ENCODE results near the gene WDFY1. TPM values are rescaled to one million over a fixed set of nuclear protein-coding genes. Genes with fewer than 3 reads are reported as not detected.

The WDFY1 gene
- total RNA-seq, 1 donor from 2014 or later: 52.6 TPM

DNA sequence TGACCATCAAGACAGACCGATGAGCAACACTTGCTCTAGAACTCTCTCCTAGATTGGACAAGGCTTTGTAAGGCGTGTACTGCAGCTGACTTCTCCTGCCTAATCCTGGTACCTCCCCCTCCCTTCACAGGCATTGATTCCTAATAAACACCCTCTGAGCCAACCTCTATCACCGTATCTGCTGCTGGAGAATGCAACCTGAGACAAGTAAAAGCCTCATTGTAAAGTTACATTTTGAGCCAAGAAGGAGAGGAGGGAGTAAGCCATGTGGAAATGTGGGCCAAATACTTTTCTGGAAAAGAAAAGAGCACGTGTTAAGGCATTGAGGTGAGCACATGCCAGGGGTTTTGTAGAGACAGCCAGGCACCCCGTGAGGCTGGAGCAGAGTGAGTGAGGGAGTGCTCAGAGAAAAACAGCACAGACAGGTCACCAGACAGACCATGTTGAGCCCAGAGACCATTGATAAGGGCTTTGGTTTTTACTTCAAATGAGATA lies 2.6 kb upstream of the WDFY1 start:
- TF ChIP-seq EZH2 (IDR thresholded peaks at IDR 0.05; ENCODE audit: insufficient read depth, low read length): no peak
- TF ChIP-seq, protein P1, sequence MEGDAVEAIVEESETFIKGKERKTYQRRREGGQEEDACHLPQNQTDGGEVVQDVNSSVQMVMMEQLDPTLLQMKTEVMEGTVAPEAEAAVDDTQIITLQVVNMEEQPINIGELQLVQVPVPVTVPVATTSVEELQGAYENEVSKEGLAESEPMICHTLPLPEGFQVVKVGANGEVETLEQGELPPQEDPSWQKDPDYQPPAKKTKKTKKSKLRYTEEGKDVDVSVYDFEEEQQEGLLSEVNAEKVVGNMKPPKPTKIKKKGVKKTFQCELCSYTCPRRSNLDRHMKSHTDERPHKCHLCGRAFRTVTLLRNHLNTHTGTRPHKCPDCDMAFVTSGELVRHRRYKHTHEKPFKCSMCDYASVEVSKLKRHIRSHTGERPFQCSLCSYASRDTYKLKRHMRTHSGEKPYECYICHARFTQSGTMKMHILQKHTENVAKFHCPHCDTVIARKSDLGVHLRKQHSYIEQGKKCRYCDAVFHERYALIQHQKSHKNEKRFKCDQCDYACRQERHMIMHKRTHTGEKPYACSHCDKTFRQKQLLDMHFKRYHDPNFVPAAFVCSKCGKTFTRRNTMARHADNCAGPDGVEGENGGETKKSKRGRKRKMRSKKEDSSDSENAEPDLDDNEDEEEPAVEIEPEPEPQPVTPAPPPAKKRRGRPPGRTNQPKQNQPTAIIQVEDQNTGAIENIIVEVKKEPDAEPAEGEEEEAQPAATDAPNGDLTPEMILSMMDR (IDR thresholded peaks at IDR 0.05; ENCODE audit: insufficient read depth, low read depth, low read length): no peak
- no peak overlapping the region for H3K4me2 ChIP-seq (ENCODE audit: low read length)
- H4K20me1 ChIP-seq (ENCODE audit: insufficient read depth, low read length): peaks cover 5% of the 10 kb centered on the region
- H3K4me3 ChIP-seq (ENCODE audit: insufficient read depth, low read depth, low read length): no peak overlapping the region
- peaks cover 28% of the 10 kb centered on the region for H3K79me2 ChIP-seq (ENCODE audit: insufficient read depth, low read length)
- peaks cover 10% of the 10 kb centered on the region for H3K4me1 Mint-ChIP-seq (ENCODE audit: low read depth, unreplicated experiment)
- peaks cover 5% of the 10 kb centered on the region for H3K4me1 ChIP-seq (ENCODE audit: insufficient read depth, low read length)
- FAIRE-seq (no peak), DNase-seq (ENCODE audit: low read depth) (no peak)
- peak overlapping the region; percentile 38 for H2AFZ ChIP-seq (ENCODE audit: low read depth, low read length)
- no peak overlapping the region for H3K9ac ChIP-seq (ENCODE audit: low read length)
- no peak overlapping the region for H3K4me3 Mint-ChIP-seq (ENCODE audit: unreplicated experiment)
- H3K27me3 ChIP-seq (ENCODE audit: insufficient read depth, low read length): no peaks in the 10 kb centered on the region
- H3K36me3 ChIP-seq (ENCODE audit: insufficient read depth, low read length): no peaks in the 10 kb centered on the region
- peaks cover 2% of the 10 kb centered on the region for H3K36me3 Mint-ChIP-seq (ENCODE audit: low read depth, unreplicated experiment)
- H3K27ac Mint-ChIP-seq (ENCODE audit: unreplicated experiment): no peak overlapping the region
- H3K9me3 ChIP-seq (ENCODE audit: insufficient read depth, low read depth, low read length): no peaks in the 10 kb centered on the region
- no peaks in the 10 kb centered on the region for H3K27me3 Mint-ChIP-seq (ENCODE audit: low read depth, unreplicated experiment)
- no peak overlapping the region for H3K27ac ChIP-seq (ENCODE audit: low read depth, low read length)
- no peaks in the 10 kb centered on the region for H3K9me3 Mint-ChIP-seq (ENCODE audit: unreplicated experiment)

DNA sequence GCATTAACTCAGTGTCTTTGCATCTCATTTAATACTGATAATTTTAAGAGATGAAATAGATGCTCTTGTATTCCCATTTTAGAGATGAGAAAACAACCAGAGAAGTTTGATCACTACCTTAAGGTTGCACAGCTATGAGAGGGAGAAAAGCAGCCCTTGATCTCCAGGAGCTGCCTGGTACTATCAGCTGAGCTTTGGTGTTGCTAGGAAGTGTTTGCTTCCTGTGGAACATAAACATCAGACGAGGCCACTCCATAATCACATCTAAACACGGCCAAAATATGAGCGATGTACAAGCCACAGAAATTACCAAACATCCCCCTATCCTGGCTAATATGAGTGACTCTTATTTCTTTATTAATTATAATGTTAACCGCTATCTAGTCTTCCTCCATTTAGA lies 620 bp upstream of the WDFY1 start:
- no peak overlapping the region for H3K27ac ChIP-seq (ENCODE audit: low read depth, low read length)
- H3K9me3 ChIP-seq (ENCODE audit: insufficient read depth, low read depth, low read length): no peaks in the 10 kb centered on the region
- H3K4me3 Mint-ChIP-seq (ENCODE audit: unreplicated experiment): peak overlapping the region; percentile 58
- peak overlapping the region; percentile 97 for H3K4me2 ChIP-seq (ENCODE audit: low read length)
- peaks cover 19% of the 10 kb centered on the region for H3K4me1 Mint-ChIP-seq (ENCODE audit: low read depth, unreplicated experiment)
- DNase-seq (ENCODE audit: low read depth) (no peak), FAIRE-seq (no peak)
- H3K4me1 ChIP-seq (ENCODE audit: insufficient read depth, low read length): peaks cover 14% of the 10 kb centered on the region
- H3K36me3 ChIP-seq (ENCODE audit: insufficient read depth, low read length): no peaks in the 10 kb centered on the region
- peak overlapping the region; percentile 18 for H3K27ac Mint-ChIP-seq (ENCODE audit: unreplicated experiment)
- H3K27me3 ChIP-seq (ENCODE audit: insufficient read depth, low read length): no peaks in the 10 kb centered on the region
- no peaks in the 10 kb centered on the region for H3K9me3 Mint-ChIP-seq (ENCODE audit: unreplicated experiment)
- peaks cover 39% of the 10 kb centered on the region for H3K79me2 ChIP-seq (ENCODE audit: insufficient read depth, low read length)
- TF ChIP-seq, protein P1 (IDR thresholded peaks at IDR 0.05; ENCODE audit: insufficient read depth, low read depth, low read length): no peak
- TF ChIP-seq EZH2 (IDR thresholded peaks at IDR 0.05; ENCODE audit: insufficient read depth, low read length): no peak
- no peak overlapping the region for H3K4me3 ChIP-seq (ENCODE audit: insufficient read depth, low read depth, low read length)
- H3K9ac ChIP-seq (ENCODE audit: low read length): peak overlapping the region; percentile 92
- peaks cover 13% of the 10 kb centered on the region for H4K20me1 ChIP-seq (ENCODE audit: insufficient read depth, low read length)
- no peaks in the 10 kb centered on the region for H3K27me3 Mint-ChIP-seq (ENCODE audit: low read depth, unreplicated experiment)
- H2AFZ ChIP-seq (ENCODE audit: low read depth, low read length): no peak overlapping the region
- H3K36me3 Mint-ChIP-seq (ENCODE audit: low read depth, unreplicated experiment): peaks cover 2% of the 10 kb centered on the region

DNA sequence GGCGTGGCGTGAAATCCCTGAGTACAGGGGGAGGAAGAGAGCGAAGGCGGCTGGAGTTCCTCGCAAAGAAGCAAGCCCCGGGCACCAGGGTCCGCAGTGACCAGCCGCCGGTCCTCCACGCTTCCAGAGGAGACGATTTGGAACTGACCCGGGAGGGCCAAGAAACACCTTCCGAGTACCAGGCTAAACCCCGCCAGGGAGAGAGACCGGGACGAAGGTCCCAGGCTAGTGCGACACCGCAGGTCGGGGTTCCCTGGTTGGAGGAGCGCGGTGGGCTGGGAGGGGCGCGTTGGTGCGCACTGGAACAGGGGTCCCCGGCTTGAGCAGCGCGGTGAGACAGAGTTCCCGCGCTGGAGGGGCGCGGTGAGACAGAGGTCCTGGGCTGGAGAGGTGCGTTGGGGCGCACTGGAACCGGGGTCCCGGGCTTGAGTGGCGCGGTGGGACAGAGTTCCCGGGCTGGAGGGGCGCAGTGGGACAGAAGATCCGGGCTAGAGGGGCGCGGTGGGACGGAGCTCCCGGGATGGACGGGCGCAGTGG lies 901 bp downstream of the WDFY1 start:
- H3K27ac Mint-ChIP-seq (ENCODE audit: unreplicated experiment): peak overlapping the region; percentile 89
- DNase-seq (ENCODE audit: low read depth): no peak
- no peaks in the 10 kb centered on the region for H3K36me3 ChIP-seq (ENCODE audit: insufficient read depth, low read length)
- H3K79me2 ChIP-seq (ENCODE audit: insufficient read depth, low read length): peaks cover 54% of the 10 kb centered on the region
- peak overlapping the region; percentile 91 for H3K27ac ChIP-seq (ENCODE audit: low read depth, low read length)
- no peaks in the 10 kb centered on the region for H3K27me3 ChIP-seq (ENCODE audit: insufficient read depth, low read length)
- peak overlapping the region; percentile 98 for H3K4me3 Mint-ChIP-seq (ENCODE audit: unreplicated experiment)
- no peaks in the 10 kb centered on the region for H3K9me3 Mint-ChIP-seq (ENCODE audit: unreplicated experiment)
- no peak for FAIRE-seq
- peaks cover 20% of the 10 kb centered on the region for H4K20me1 ChIP-seq (ENCODE audit: insufficient read depth, low read length)
- peak overlapping the region; percentile 92 for H3K9ac ChIP-seq (ENCODE audit: low read length)
- peaks cover 23% of the 10 kb centered on the region for H3K4me1 Mint-ChIP-seq (ENCODE audit: low read depth, unreplicated experiment)
- H3K9me3 ChIP-seq (ENCODE audit: insufficient read depth, low read depth, low read length): no peaks in the 10 kb centered on the region
- peaks cover 14% of the 10 kb centered on the region for H3K4me1 ChIP-seq (ENCODE audit: insufficient read depth, low read length)
- no peaks in the 10 kb centered on the region for H3K27me3 Mint-ChIP-seq (ENCODE audit: low read depth, unreplicated experiment)
- peak overlapping the region; percentile 68 for H2AFZ ChIP-seq (ENCODE audit: low read depth, low read length)
- TF ChIP-seq EZH2 (IDR thresholded peaks at IDR 0.05; ENCODE audit: insufficient read depth, low read length): no peak
- TF ChIP-seq, protein P1 (IDR thresholded peaks at IDR 0.05; ENCODE audit: insufficient read depth, low read depth, low read length): no peak
- peak overlapping the region; percentile 80 for H3K4me3 ChIP-seq (ENCODE audit: insufficient read depth, low read depth, low read length)
- H3K4me2 ChIP-seq (ENCODE audit: low read length): peak overlapping the region; percentile 97
- H3K36me3 Mint-ChIP-seq (ENCODE audit: low read depth, unreplicated experiment): peaks cover 5% of the 10 kb centered on the region

Data from astrocyte (in vitro differentiated cells and primary cell).